Liver (tissue), 3 donors: ENCODE data around the gene CHP1.
"Not testable (repeated sequence)": the region's sequence is repeated elsewhere in the genome, so short reads cannot be mapped to it uniquely, and the experiment has no call there.

Source experiments
- CTCF ChIP-seq: fragments of 150-350 bp; IDR thresholded peaks from 2 replicates; pipeline ENCODE4 v1.5.1; 2017; ENCODE audit warnings: improper control_type of control experiment, low read depth, low read length; ENCODE audit not compliant: missing input control
- EGR1 ChIP-seq, 2 donors: IDR thresholded peaks; 2 replicates each; pipeline ENCODE4 v1.6.1; 2016 to 2018; ENCODE audit warnings: antibody characterized with exemption in 2 of 2, low read depth in 2 of 2
- RAD21 ChIP-seq, 2 donors: IDR thresholded peaks; 2 replicates each; pipeline ENCODE4 v1.6.1; 2016; ENCODE audit warnings: antibody characterized with exemption in 2 of 2, mild to moderate bottlenecking in 2 of 2
- donor health status: healthy.
- donor health status: healthy.

DNA sequence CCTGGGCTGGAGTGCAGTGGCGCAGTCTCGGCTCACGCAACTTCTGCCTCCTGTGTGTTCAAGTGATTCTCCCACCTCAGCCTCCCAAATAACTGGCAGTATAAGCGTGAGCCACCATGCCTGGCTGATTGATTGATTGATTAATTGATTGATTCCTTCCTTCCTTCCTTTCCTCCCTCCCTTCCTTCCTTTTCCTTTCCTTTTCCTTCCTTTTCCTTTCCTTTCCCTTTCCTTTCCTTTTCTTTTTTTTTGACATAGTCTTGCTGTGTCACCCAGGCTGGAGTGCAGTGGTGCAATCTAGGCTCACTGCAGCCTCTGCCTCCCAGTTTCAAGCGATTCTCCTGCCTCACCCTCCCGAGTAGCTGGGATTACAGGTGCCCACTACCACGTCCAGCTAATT is 29.9 kb downstream of the CHP1 start:
- TF ChIP-seq RAD21 (IDR thresholded peaks at IDR 0.05); CTCF; EGR1 (IDR thresholded peaks at IDR 0.05; ENCODE audit: low read depth in 2 of 2): not testable (repeated sequence)
